ENCODE results near the gene BIN2. TPM values are rescaled to one million over a fixed set of nuclear protein-coding genes. Genes with fewer than 3 reads are reported as not detected.

The BIN2 gene
- total and polyA plus RNA-seq, 9 of the 15 experiments (the other 6 are each of a cell fraction or from before 2014, with no cell fraction given) = 0.04 to 0.39 (median 0.25) TPM; not detected in 1

- peak; percentile 99 for TF ChIP-seq CHD1 (IDR thresholded peaks at IDR 0.05; ENCODE audit: low read length)
- peak; percentile 70 for TF ChIP-seq HDAC2 (IDR thresholded peaks at IDR 0.05)
- TF ChIP-seq ZSCAN29 (IDR thresholded peaks at IDR 0.05) = 0 out of 2 replicates have a peak, but pooled peaks have one; percentile 13
- no peak for TF ChIP-seq PURB (CRISPR knock-in tag; IDR thresholded peaks at IDR 0.05; ENCODE audit: low read depth)
- TF ChIP-seq CCAR2 (IDR thresholded peaks at IDR 0.05; ENCODE audit: low read depth, low read length) = no peak
- TF ChIP-seq ZBTB7A (IDR thresholded peaks at IDR 0.05; ENCODE audit: borderline replicate concordance, control insufficient read depth, low read depth, low read length) = peak; percentile 73; the same call in 1 of the 2 replicates
- 0 out of 2 replicates have a peak, but pooled peaks have one; percentile 49 for TF ChIP-seq SMAD3 (CRISPR knock-in tag; conservative IDR thresholded peaks at IDR 0.05)
- TF ChIP-seq ZNF175 (CRISPR knock-in tag; IDR thresholded peaks at IDR 0.05; ENCODE audit: low read depth) = peak; percentile 68; the same call in 1 of the 2 replicates
- no peak for TF ChIP-seq ATF1 (CRISPR knock-in tag; IDR thresholded peaks at IDR 0.05)
- TF ChIP-seq ATF1 (tag; IDR thresholded peaks at IDR 0.05) = peak; percentile 95
- TF ChIP-seq, protein P1, sequence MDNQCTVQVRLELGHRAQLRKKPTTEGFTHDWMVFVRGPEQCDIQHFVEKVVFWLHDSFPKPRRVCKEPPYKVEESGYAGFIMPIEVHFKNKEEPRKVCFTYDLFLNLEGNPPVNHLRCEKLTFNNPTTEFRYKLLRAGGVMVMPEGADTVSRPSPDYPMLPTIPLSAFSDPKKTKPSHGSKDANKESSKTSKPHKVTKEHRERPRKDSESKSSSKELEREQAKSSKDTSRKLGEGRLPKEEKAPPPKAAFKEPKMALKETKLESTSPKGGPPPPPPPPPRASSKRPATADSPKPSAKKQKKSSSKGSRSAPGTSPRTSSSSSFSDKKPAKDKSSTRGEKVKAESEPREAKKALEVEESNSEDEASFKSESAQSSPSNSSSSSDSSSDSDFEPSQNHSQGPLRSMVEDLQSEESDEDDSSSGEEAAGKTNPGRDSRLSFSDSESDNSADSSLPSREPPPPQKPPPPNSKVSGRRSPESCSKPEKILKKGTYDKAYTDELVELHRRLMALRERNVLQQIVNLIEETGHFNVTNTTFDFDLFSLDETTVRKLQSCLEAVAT (IDR thresholded peaks at IDR 0.05) = peak; percentile 38 to 76; a peak in 3 of 4 replicates
- TF ChIP-seq SRSF7 (optimal IDR thresholded peaks at IDR 0.05; ENCODE audit: low read depth, low read length) = no peak
- TF ChIP-seq, protein P2, sequence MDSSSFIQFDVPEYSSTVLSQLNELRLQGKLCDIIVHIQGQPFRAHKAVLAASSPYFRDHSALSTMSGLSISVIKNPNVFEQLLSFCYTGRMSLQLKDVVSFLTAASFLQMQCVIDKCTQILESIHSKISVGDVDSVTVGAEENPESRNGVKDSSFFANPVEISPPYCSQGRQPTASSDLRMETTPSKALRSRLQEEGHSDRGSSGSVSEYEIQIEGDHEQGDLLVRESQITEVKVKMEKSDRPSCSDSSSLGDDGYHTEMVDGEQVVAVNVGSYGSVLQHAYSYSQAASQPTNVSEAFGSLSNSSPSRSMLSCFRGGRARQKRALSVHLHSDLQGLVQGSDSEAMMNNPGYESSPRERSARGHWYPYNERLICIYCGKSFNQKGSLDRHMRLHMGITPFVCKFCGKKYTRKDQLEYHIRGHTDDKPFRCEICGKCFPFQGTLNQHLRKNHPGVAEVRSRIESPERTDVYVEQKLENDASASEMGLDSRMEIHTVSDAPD (CRISPR knock-in tag; IDR thresholded peaks at IDR 0.05) = no peak
- TF ChIP-seq KAT2B (IDR thresholded peaks at IDR 0.05; ENCODE audit: low read depth, low read length) = no peak
- TF ChIP-seq, protein P3, sequence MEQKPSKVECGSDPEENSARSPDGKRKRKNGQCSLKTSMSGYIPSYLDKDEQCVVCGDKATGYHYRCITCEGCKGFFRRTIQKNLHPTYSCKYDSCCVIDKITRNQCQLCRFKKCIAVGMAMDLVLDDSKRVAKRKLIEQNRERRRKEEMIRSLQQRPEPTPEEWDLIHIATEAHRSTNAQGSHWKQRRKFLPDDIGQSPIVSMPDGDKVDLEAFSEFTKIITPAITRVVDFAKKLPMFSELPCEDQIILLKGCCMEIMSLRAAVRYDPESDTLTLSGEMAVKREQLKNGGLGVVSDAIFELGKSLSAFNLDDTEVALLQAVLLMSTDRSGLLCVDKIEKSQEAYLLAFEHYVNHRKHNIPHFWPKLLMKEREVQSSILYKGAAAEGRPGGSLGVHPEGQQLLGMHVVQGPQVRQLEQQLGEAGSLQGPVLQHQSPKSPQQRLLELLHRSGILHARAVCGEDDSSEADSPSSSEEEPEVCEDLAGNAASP (IDR thresholded peaks at IDR 0.05) = no peak
- TF ChIP-seq, protein P4, sequence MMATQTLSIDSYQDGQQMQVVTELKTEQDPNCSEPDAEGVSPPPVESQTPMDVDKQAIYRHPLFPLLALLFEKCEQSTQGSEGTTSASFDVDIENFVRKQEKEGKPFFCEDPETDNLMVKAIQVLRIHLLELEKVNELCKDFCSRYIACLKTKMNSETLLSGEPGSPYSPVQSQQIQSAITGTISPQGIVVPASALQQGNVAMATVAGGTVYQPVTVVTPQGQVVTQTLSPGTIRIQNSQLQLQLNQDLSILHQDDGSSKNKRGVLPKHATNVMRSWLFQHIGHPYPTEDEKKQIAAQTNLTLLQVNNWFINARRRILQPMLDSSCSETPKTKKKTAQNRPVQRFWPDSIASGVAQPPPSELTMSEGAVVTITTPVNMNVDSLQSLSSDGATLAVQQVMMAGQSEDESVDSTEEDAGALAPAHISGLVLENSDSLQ (IDR thresholded peaks at IDR 0.05) = peak; percentile 99
- TF ChIP-seq ZNF174 (CRISPR knock-in tag; IDR thresholded peaks at IDR 0.05) = no peak
- TF ChIP-seq SAFB (IDR thresholded peaks at IDR 0.05; ENCODE audit: borderline replicate concordance, low read depth, low read length) = no peak
- TF ChIP-seq, protein P5, sequence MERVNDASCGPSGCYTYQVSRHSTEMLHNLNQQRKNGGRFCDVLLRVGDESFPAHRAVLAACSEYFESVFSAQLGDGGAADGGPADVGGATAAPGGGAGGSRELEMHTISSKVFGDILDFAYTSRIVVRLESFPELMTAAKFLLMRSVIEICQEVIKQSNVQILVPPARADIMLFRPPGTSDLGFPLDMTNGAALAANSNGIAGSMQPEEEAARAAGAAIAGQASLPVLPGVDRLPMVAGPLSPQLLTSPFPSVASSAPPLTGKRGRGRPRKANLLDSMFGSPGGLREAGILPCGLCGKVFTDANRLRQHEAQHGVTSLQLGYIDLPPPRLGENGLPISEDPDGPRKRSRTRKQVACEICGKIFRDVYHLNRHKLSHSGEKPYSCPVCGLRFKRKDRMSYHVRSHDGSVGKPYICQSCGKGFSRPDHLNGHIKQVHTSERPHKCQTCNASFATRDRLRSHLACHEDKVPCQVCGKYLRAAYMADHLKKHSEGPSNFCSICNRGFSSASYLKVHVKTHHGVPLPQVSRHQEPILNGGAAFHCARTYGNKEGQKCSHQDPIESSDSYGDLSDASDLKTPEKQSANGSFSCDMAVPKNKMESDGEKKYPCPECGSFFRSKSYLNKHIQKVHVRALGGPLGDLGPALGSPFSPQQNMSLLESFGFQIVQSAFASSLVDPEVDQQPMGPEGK (CRISPR knock-in tag; IDR thresholded peaks at IDR 0.05; ENCODE audit: borderline replicate concordance) = no peak
- no peak for TF ChIP-seq ZNF134 (CRISPR knock-in tag; conservative IDR thresholded peaks at IDR 0.05)
- TF ChIP-seq ZNF695 (CRISPR knock-in tag; IDR thresholded peaks at IDR 0.05) = no peak
Measured at GRCh38 chr12:51238510-51239334, 85.3 kb downstream of the BIN2 start, which contains the start of gene DAZAP2 (continued).

All from K562 (cell line).